Measurements from ENCODE around the gene BAD. TPM values are rescaled to one million over a fixed set of nuclear protein-coding genes. Genes with fewer than 3 reads are reported as not detected.

BAD gene
- total RNA-seq, 1 donor from 2014 or later, result 30.1 TPM

DNA sequence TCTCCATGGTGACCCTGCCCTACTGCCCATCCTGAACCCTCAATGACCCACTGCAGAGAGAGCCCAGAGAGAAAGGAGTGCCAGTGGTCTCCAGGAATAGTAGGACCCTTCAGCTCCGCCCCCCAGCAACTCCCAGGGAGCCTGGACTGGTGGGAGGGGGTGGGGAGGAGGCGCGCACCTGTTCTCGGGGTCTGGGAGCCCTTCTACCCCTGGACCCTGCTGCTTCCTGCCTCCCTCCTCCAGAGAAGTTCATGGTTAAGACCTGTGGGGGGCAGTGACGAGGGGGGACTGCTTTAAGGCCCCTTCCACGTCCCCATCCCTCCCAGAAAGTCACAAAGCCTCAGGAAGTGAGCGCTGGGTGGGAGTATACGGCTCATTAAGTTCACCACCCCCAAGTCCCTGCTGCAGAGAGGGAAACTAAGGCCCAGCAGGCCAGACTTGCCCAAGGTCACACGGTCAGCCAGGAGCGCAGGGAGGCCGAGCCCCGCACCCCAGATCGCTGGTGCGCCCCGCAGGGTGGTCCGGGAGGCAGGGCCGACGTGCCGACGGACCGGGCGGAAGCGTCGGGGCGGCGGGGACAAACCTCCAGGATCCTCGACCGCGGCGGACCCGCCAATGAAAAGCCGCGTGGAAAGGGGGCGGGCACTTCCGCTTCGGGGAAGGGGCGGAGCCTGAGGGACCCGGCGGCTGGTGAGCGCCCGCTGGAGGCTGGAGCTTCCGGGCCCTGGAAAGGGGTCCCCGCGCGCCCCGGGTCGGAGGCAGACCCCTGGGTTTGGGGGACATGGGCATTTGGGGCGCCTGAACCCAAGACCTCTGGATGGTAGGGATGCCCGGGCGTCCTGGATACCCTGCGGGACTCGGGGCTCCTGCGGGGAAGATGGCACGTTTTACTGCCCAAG, 58.6 kb downstream of the BAD start, which contains the start of the genes NUDT22 and TRPT1:
Gene NUDT22, plus strand, starts transcription at position 667 of the 899 bp plus-strand sequence. CDS start 379 bp downstream, outside the sequence.
Gene TRPT1, minus strand, starts transcription at position 579 of the 899 bp plus-strand sequence. Its CDS starts 326 bp downstream, at position 253.
- H3K9me3 Mint-ChIP-seq, result no peaks in the 10 kb centered on the region
- intact Hi-C loops (cut with micrococcal nuclease), result loop anchor here (1.0 kb wide), 5 partner anchors 8 to 58 kb away; partner anchors contain the start of genes BAD, FKBP2, PLCB3 and VEGFB

DNA sequence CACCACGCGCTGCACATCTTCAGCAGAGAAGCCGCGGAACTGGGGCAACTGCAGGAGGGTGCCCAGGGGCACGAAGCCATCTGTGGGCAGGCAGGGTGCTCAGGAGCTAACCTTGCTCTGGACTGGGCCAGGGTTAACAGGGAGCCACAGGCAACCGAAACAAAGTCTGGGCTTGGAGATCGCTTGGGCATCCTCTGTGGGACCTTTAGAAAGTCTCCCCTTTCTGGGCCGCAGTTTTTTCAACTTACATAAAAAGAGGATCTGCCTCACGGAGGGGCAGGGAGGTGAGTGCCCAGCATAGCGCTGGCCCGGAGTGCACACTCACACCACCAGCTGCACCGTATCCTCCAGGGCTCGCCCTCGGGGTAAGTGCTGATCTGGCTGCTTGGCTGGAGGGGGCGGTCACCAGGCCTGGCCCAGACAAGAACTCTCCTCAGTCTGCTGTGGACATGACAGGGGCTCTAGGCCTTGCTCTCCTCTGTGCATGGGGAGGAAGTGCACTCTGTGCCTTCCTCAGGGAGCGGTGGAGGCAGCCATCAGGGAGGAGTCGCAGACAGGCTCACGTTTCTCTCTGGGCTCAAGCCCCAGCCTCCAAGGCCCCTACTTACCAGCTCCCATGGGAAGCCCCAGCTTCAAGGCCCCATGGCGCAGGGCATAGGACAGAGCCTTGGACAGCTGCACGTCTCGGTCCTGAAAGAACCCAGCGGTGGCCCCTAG, 59.4 kb downstream of the BAD start:
- peaks cover 26% of the 10 kb centered on the region for H3K4me1 Mint-ChIP-seq (ENCODE audit: low read depth)
- H3K27me3 Mint-ChIP-seq (ENCODE audit: insufficient read depth), result no peaks in the 10 kb centered on the region
- no peaks in the 10 kb centered on the region for H3K9me3 Mint-ChIP-seq
- peak overlapping the region; percentile 72 for H3K27ac Mint-ChIP-seq
- intact Hi-C loops (cut with micrococcal nuclease), result no loop called here
- peak overlapping the region; percentile 87 for H3K4me3 Mint-ChIP-seq
- DNase-seq (ENCODE audit: low spot score), result no peak
- H3K36me3 Mint-ChIP-seq (ENCODE audit: low read depth), result peaks cover 11% of the 10 kb centered on the region

More for the DNA sequence above, 58.6 kb downstream of the BAD start, which contains the start of the genes NUDT22 and TRPT1:
- Mint-ChIP-seq H3K4me1 (ENCODE audit: low read depth) (peaks cover 27% of the 10 kb centered on the region), H3K27ac (peak within 1 kb of the TSS; percentile 80), H3K27me3 (ENCODE audit: insufficient read depth) (no peaks in the 10 kb centered on the region), H3K36me3 (ENCODE audit: low read depth) (peaks cover 11% of the 10 kb centered on the region), H3K4me3 (peak within 1 kb of the TSS; percentile 87)
- DNase-seq (ENCODE audit: low spot score), result peak; percentile 92

- peak overlapping the region; percentile 87 for H3K4me3 Mint-ChIP-seq
- intact Hi-C loops (cut with micrococcal nuclease), result no loop called here
- peaks cover 12% of the 10 kb centered on the region for H3K36me3 Mint-ChIP-seq (ENCODE audit: low read depth)
- H3K9me3 Mint-ChIP-seq, result no peaks in the 10 kb centered on the region
- H3K27ac Mint-ChIP-seq, result peak overlapping the region; percentile 72
- peaks cover 18% of the 10 kb centered on the region for H3K4me1 Mint-ChIP-seq (ENCODE audit: low read depth)
- no peak for DNase-seq (ENCODE audit: low spot score)
- no peaks in the 10 kb centered on the region for H3K27me3 Mint-ChIP-seq (ENCODE audit: insufficient read depth)
Observed at GRCh38 chr11:64224151-64224890, 60.1 kb downstream of the BAD start.

- Mint-ChIP-seq H3K36me3 (ENCODE audit: low read depth) (peaks cover 17% of the 10 kb centered on the region), H3K27me3 (ENCODE audit: insufficient read depth) (no peaks in the 10 kb centered on the region), H3K4me1 (ENCODE audit: low read depth) (peaks cover 15% of the 10 kb centered on the region), H3K4me3 (no peak overlapping the region), H3K9me3 (no peaks in the 10 kb centered on the region), H3K27ac (no peak overlapping the region)
- intact Hi-C loops (cut with micrococcal nuclease), result no loop called here
- no peak for DNase-seq (ENCODE audit: low spot score)
Observed at GRCh38 chr11:64223001-64223651, 61.3 kb downstream of the BAD start.

DNA sequence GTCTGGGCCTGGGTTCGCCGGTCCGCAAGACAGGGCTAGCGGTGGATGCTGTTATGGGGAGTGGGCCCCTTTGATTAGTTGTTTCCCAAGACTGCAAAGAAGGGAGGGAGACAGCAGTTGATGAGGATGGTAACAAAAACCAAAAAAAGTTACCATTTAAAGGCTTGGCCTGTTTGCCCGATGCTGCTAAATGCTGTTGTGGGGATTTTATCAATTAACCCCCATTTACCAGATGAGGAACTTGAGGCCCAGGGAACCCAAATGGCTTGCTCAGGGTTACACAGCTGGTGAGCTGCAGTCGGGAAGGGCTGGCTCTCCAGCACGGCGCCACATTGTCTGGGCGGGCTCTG, 61.8 kb downstream of the BAD start:
- no peak overlapping the region for H3K27ac Mint-ChIP-seq

DNA sequence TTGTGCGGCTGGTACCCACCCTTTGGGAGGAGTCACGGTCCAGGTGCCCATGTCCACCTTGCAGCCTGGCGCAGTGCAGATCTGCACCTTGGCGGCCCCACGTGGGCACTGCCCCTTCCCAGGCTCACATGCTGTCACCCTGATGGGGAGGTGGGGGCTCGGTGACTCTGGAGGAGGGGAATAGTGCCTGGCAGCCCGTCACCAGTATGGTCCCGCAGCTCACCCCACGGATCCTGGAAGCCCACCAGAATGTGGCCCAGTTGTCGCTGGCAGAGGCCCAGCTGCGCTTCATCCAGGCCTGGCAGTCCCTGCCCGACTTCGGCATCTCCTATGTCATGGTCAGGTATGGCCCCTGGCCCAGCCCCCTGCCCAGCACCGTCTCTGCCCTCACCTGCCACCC, 63.7 kb downstream of the BAD start:
- Mint-ChIP-seq H3K36me3 (ENCODE audit: low read depth) (peaks cover 20% of the 10 kb centered on the region), H3K4me3 (no peak overlapping the region), H3K27ac (no peak overlapping the region), H3K27me3 (ENCODE audit: insufficient read depth) (no peaks in the 10 kb centered on the region), H3K4me1 (ENCODE audit: low read depth) (peaks cover 6% of the 10 kb centered on the region), H3K9me3 (no peaks in the 10 kb centered on the region)
- intact Hi-C loops (cut with micrococcal nuclease), result no loop called here
- no peak for DNase-seq (ENCODE audit: low spot score)

More for the DNA sequence above, 61.8 kb downstream of the BAD start:
- Mint-ChIP-seq H3K36me3 (ENCODE audit: low read depth) (peaks cover 17% of the 10 kb centered on the region), H3K4me3 (no peak overlapping the region), H3K27me3 (ENCODE audit: insufficient read depth) (no peaks in the 10 kb centered on the region), H3K4me1 (ENCODE audit: low read depth) (peaks cover 14% of the 10 kb centered on the region), H3K9me3 (no peaks in the 10 kb centered on the region)
- DNase-seq (ENCODE audit: low spot score), result no peak
- intact Hi-C loops (cut with micrococcal nuclease), result no loop called here

- H3K27me3 Mint-ChIP-seq (ENCODE audit: insufficient read depth), result no peaks in the 10 kb centered on the region
- peaks cover 20% of the 10 kb centered on the region for H3K36me3 Mint-ChIP-seq (ENCODE audit: low read depth)
- no peak overlapping the region for H3K27ac Mint-ChIP-seq
- intact Hi-C loops (cut with micrococcal nuclease), result no loop called here
- H3K9me3 Mint-ChIP-seq, result no peaks in the 10 kb centered on the region
- no peak overlapping the region for H3K4me3 Mint-ChIP-seq
- peaks cover 8% of the 10 kb centered on the region for H3K4me1 Mint-ChIP-seq (ENCODE audit: low read depth)
- DNase-seq (ENCODE audit: low spot score), result no peak
Observed at GRCh38 chr11:64220271-64220670, 64.2 kb downstream of the BAD start.

Other genes with a start within 250 kb of the BAD start
- gene FLRT1, start 248.7 kb downstream of the BAD start, total RNA-seq, result not detected in 2 replicates
- gene MACROD1, start 118.6 kb downstream of the BAD start, total RNA-seq, result 17.4 and 20.2 TPM in 2 replicates
- 493 and 495 TPM in 2 replicates for gene STIP1, start 98.5 kb downstream of the BAD start, total RNA-seq
- gene FERMT3, start 77.9 kb downstream of the BAD start, total RNA-seq, result 201 and 211 TPM in 2 replicates
- gene TRPT1, start 58.5 kb downstream of the BAD start, total RNA-seq, result 30.3 and 35.5 TPM in 2 replicates
- gene NUDT22, start 58.4 kb downstream of the BAD start, total RNA-seq, result 74.9 and 79.4 TPM in 2 replicates
- 18.4 and 19.8 TPM in 2 replicates for gene DNAJC4, start 54.1 kb downstream of the BAD start, total RNA-seq
- gene VEGFB, start 50.1 kb downstream of the BAD start, total RNA-seq, result 55.5 and 60.2 TPM in 2 replicates
- 32.6 and 34.3 TPM in 2 replicates for gene FKBP2, start 43.6 kb downstream of the BAD start, total RNA-seq
- gene PPP1R14B, start 37.7 kb downstream of the BAD start, total RNA-seq, result 238 and 248 TPM in 2 replicates
- 13.4 and 14.2 TPM in 2 replicates for gene PLCB3, start 33.1 kb downstream of the BAD start, total RNA-seq
- 35.3 and 41.8 TPM in 2 replicates for gene GPR137, start 1.2 kb upstream of the BAD start, total RNA-seq
- 0.16 and 0.29 TPM in 2 replicates for gene KCNK4, start 6.6 kb upstream of the BAD start, total RNA-seq
- gene CATSPERZ, start 15.7 kb upstream of the BAD start, total RNA-seq, result 0.47 TPM in 1 of 2 replicates, not detected in the other
- gene ESRRA, start 20.9 kb upstream of the BAD start, total RNA-seq, result 64.4 and 67.3 TPM in 2 replicates
- gene TRMT112, start 32.9 kb upstream of the BAD start, total RNA-seq, result 307 and 312 TPM in 2 replicates
- gene PRDX5, start 33.5 kb upstream of the BAD start, total RNA-seq, result 89.0 and 100 TPM in 2 replicates
- gene CCDC88B, start 55.5 kb upstream of the BAD start, total RNA-seq, result 133 and 137 TPM in 2 replicates
- gene RPS6KA4, start 74.5 kb upstream of the BAD start, total RNA-seq, result 38.3 and 46.0 TPM in 2 replicates